ENCODE data around the gene ZMYND19. TPM values are rescaled to one million over a fixed set of nuclear protein-coding genes. Genes with fewer than 3 reads are reported as not detected.

Gene ZMYND19
- total and polyA plus RNA-seq, 2 of the 4 experiments (the other 2 are of a cell fraction), result 14.3 to 21.4 TPM

GRCh38 chr9:137538058-137538457 lies 52.3 kb downstream of the ZMYND19 start:
- ATAC-seq (ENCODE audit: low read depth), result no peak
- H2BK5ac ChIP-seq (ENCODE audit: low read depth, low read length, poor library complexity, severe bottlenecking), result no peak overlapping the region
- H2AK5ac ChIP-seq (ENCODE audit: low read depth, low read length), result no peak overlapping the region
- POLR2A ChIA-PET (ENCODE audit: unreplicated experiment), result no interaction called here
- no peak overlapping the region for H3K4ac ChIP-seq (ENCODE audit: low read depth, low read length)
- no peak overlapping the region for H3K9ac ChIP-seq (ENCODE audit: low read depth, low read length)
- no peak overlapping the region for H2AK9ac ChIP-seq (replicated peaks; ENCODE audit: low read depth, low read length, poor library complexity)
- H3K4me2 ChIP-seq (ENCODE audit: low read depth, low read length), result no peak overlapping the region
- H4K20me1 ChIP-seq (ENCODE audit: insufficient read depth, low read length), result no peaks in the 10 kb centered on the region
- no peak overlapping the region for H3K23ac ChIP-seq (ENCODE audit: low read depth, low read length)
- H4K5ac ChIP-seq (ENCODE audit: low read depth, low read length), result no peak overlapping the region
- H3K4me3 ChIP-seq (ENCODE audit: insufficient read depth, low read depth, low read length), result no peak overlapping the region
- no peak overlapping the region for H3K56ac ChIP-seq (ENCODE audit: extremely low read depth, insufficient read depth, low read length)
- 87% methylated on average over 6 of the region's 16 CpGs; no CpG with 5 or more reads in 1 of the 2 experiments for WGBS, 2 experiments (ENCODE audit: extremely low coverage in 2 of 2, insufficient read length in 1 of 2)
- H3K18ac ChIP-seq (ENCODE audit: low read depth, low read length), result no peak overlapping the region
- no peak overlapping the region for H3K14ac ChIP-seq (replicated peaks; ENCODE audit: low read depth, low read length)
- no peak overlapping the region for H2AFZ ChIP-seq (replicated peaks; ENCODE audit: low read length, poor library complexity)
- no peak overlapping the region for H3K27ac ChIP-seq (ENCODE audit: insufficient read depth, low read length)
- H2BK20ac ChIP-seq (ENCODE audit: low read depth, low read length), result no peak overlapping the region
- dilution Hi-C loops (cut with HindIII; ENCODE audit: low sequenced_read_pairs, unreplicated experiment) (no loop called here), in situ Hi-C loops (cut with MboI; ENCODE audit: low sequenced_read_pairs) (no loop called here), intact Hi-C loops (cut with micrococcal nuclease) (no loop called here)
- TF ChIP-seq CTCF (conservative IDR thresholded peaks at IDR 0.05; ENCODE audit: low read depth, low read length), result no peak
- TF ChIP-seq USF2 (IDR thresholded peaks at IDR 0.05; ENCODE audit: low read depth, low read length), result no peak
- TF ChIP-seq NFE2L2 (IDR thresholded peaks at IDR 0.05; ENCODE audit: low read depth, low read length), result no peak
- no peak for TF ChIP-seq ELK1 (IDR thresholded peaks at IDR 0.05; ENCODE audit: borderline replicate concordance, low read depth, low read length)
- TF ChIP-seq SMC3 (IDR thresholded peaks at IDR 0.05; ENCODE audit: low read depth, low read length), result no peak
- no peak for TF ChIP-seq RCOR1 (IDR thresholded peaks at IDR 0.05; ENCODE audit: insufficient replicate concordance, low read length)
- TF ChIP-seq FOS (IDR thresholded peaks at IDR 0.05; ENCODE audit: low read depth, low read length), result no peak
- TF ChIP-seq BHLHE40 (IDR thresholded peaks at IDR 0.05; ENCODE audit: low read depth, low read length), result no peak
- TF ChIP-seq MAFK (IDR thresholded peaks at IDR 0.05; ENCODE audit: low read depth, low read length), result no peak
- TF ChIP-seq RFX5 (IDR thresholded peaks at IDR 0.05; ENCODE audit: low read depth, low read length), result no peak
- TF ChIP-seq MXI1 (IDR thresholded peaks at IDR 0.05; ENCODE audit: borderline replicate concordance, low read depth, low read length), result no peak
- TF ChIP-seq CEBPB (IDR thresholded peaks at IDR 0.05; ENCODE audit: low read depth, low read length), result no peak
- TF ChIP-seq CHD1 (IDR thresholded peaks at IDR 0.05; ENCODE audit: low read depth, low read length), result no peak
- TF ChIP-seq POLR2A (IDR thresholded peaks at IDR 0.05; ENCODE audit: low read depth, low read length), result no peak
- no peak for TF ChIP-seq MAZ (IDR thresholded peaks at IDR 0.05; ENCODE audit: borderline replicate concordance, low read depth, low read length)
- no peak for TF ChIP-seq RAD21 (IDR thresholded peaks at IDR 0.05; ENCODE audit: low read length)
- CTCF ChIA-PET, result no interaction called here
- no peaks in the 10 kb centered on the region for H3K79me1 ChIP-seq (ENCODE audit: low read depth in 1 of 2, low read length in 2 of 2)
- H3K27me3 ChIP-seq (ENCODE audit: control insufficient read depth, insufficient read depth, low read length), result no peaks in the 10 kb centered on the region
- no TSS peak for BruUV-seq (replicated peaks)
- no peaks in the 10 kb centered on the region for H3K9me3 ChIP-seq (ENCODE audit: control insufficient read depth, insufficient read depth, low read length)
- H3K4me1 ChIP-seq (ENCODE audit: control insufficient read depth, insufficient read depth, low read length), result 0 out of 2 replicates have a peak, but pooled peaks cover 2% of the 10 kb centered on the region
- no peak overlapping the region for H2BK15ac ChIP-seq (ENCODE audit: low read depth, low read length)
- no peak for DNase-seq
- H3K36me3 ChIP-seq (ENCODE audit: control insufficient read depth, insufficient read depth, low read length), result no peaks in the 10 kb centered on the region
- no peaks in the 10 kb centered on the region for H3K9me1 ChIP-seq (ENCODE audit: insufficient read depth, low read length)
- no peak overlapping the region for H4K8ac ChIP-seq (ENCODE audit: low read depth in 2 of 2, low read length in 2 of 2)
- H2BK120ac ChIP-seq (ENCODE audit: low read depth, low read length), result no peak overlapping the region
- no peak overlapping the region for H4K91ac ChIP-seq (ENCODE audit: insufficient read depth, low read depth, low read length)
